NCI-H2107 treated with DMSO at 0.1 percent for 48 hours (cell line): ENCODE results near the gene LLGL2.
"Not testable (repeated sequence)": the region's sequence is repeated elsewhere in the genome, so short reads cannot be mapped to it uniquely, and the experiment has no call there.

Experiments used
- DNase-seq: peaks from one replicate; lab custom pipeline; 2025; ENCODE audit not compliant: unreplicated experiment; lab: John Stamatoyannopoulos, UW

Gene LLGL2

GRCh38 chr17:75566834-75567233 is 41.3 kb downstream of the LLGL2 start:
- no peak for DNase-seq

GRCh38 chr17:75568412-75569255 is 43.1 kb downstream of the LLGL2 start:
- DNase-seq, result no peak

DNA sequence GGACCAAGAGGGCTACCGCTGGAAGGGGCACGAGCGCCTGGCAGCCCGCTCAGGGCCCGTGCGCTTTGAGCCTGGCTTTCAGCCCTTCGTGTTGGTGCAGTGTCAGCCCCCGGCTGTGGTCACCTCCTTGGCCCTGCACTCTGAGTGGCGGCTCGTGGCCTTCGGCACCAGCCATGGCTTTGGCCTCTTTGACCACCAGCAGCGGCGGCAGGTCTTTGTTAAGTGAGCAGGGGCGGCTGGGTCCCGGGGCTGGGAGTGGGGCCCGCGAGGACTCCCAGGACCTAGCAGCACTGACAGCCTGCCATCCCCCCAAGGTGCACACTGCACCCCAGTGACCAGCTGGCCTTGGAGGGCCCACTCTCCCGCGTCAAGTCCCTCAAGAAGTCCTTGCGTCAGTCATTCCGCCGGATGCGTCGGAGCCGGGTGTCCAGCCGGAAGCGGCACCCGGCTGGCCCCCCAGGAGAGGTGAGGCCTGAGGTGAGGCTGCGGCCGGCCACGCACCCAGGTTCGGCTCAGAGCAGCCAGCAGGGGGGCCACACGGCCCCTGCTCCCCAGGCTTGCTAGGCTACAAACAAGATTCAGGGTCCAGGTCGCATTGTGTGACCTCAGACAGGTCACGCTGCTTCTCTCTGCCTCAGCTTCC is 44.7 kb downstream of the LLGL2 start:
- DNase-seq, result no peak

- DNase-seq, result no peak
These were observed 45.3 kb downstream of the LLGL2 start for GRCh38 chr17:75570772-75571171.

DNA sequence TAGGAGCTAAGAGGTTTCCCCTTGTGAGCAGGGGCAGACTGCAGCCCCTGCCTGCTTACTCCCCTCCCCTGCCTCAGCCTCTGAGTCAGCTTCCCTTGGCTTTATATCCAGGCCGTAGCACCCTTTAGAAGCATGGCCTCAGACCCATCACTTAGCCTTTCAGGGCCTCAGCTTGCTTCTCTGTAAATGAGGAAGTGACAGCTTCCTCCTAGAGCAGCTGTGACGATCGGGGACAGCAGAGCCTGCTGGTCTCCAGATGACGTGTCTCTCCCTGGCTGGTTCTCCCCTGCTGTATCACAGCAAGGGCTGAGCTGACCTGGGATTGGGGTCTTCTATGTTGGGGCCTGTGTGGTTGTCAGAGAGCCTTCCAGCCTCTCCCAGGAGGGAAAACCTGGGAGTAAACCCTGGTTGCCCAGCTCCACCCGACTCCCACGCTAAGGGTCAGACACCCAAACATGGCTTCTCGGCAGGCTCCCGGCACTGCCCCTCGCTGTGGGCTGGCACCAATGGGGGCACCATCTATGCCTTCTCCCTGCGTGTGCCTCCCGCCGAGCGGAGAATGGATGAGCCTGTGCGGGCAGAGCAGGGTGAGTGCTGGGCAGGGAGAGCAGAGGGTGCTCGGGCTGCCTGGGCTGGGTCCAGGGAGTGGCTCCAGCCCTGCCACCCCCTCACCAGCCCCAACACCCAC is 45.8 kb downstream of the LLGL2 start:
- DNase-seq, result no peak

DNA sequence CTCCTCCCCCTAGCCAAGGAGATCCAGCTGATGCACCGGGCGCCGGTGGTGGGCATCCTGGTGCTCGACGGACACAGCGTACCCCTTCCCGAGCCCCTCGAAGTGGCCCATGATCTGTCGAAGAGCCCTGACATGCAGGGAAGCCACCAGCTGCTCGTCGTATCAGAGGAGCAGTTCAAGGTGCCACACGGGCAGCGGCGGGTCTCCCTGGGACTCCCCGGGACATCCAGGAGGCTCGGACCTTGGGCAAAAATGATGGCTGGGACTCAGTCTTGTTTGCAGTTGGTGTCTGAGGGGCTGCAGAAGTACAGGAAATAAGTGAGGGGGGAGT is 46.4 kb downstream of the LLGL2 start:
- DNase-seq, result no peak

DNA sequence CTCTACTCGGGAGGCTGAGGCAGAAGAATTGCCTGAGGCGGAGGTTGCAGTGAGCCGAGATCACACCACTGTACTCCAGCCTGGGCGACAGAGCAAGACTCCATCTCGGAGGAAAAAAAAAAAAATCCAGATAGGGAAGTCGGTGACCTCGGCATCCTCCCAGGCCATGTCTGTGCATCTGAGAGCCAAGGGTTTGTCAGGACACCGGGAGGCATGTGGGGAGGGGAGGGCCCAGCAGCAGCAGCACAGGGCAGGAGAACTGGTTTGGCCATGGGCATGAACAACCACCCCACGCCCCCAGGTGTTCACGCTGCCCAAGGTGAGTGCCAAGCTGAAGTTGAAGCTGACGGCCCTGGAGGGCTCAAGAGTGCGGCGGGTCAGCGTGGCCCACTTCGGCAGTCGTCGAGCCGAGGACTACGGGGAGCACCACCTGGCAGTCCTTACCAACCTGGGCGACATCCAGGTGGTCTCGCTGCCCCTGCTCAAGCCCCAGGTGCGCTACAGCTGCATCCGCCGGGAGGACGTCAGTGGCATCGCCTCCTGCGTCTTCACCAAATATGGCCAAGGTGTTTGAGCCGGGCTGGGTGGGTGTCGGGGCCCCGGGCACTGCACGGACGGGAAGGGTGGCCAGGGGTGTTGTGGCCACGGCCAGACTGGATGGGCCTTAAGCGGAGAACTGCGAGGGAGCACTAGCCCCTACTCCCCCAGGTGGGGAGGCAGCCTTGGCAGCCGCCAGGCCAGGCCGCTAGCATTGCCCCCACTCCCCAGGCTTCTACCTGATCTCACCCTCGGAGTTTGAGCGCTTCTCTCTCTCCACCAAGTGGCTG is 47.4 kb downstream of the LLGL2 start:
- DNase-seq, result no peak

GRCh38 chr17:75573540-75573957 is 48.1 kb downstream of the LLGL2 start:
- DNase-seq, result no peak

- no peak for DNase-seq
These were observed 48.5 kb downstream of the LLGL2 start for GRCh38 chr17:75573994-75574393.

DNA sequence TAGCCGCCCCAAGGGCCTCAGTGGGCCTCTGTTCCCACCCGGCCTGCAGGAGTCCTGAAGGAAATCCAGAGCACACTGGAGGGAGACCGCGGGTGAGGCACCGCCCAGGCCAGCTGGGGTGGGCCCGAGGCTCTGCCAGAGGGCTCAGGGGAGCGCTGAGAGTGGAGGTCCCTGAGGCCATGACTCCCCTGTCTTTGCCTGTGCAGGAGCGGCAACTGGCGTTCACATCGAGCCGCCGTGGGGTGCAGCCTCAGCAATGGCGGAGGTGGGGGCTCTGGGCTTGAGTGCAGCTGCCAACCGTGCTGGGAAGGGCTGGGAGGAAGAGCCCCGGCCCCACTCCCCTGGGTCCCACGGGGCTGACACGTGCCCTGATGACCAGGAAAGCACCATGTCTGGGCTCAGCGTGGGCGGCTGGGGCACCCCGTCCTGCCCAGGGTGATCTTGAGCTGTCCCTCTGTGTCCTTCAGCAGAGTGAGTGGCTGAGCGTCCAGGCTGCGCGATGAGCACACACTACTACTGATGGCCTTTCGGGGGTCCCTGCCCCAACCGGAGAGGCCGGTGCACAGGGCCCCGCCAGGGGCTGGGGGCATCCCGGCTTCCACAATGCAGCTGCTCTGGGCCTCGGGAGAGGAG is 49.0 kb downstream of the LLGL2 start:
- DNase-seq, result no peak

- no peak for DNase-seq
These were observed 49.7 kb downstream of the LLGL2 start for GRCh38 chr17:75575197-75575596.

GRCh38 chr17:75575728-75576127 is 50.2 kb downstream of the LLGL2 start:
- no peak for DNase-seq

DNA sequence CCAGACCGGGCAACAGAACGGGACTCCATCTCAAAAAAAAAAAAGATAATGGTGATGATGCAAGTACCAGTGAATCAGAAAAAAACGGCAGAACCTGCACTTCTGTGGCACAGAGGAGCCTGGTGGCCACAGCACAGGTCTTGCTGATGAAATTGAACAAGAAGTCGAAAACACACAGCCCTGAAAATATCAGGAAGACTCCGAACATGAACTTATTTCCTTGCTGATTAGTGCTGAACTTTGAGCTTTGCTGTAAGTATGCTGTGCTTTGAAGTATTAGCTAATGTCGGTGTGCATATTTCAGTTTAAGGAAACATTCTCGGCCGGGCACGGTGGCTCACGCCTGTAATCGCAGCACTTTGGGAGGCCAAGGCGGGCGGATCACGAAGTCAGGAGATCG is 51.2 kb downstream of the LLGL2 start:
- no peak for DNase-seq

GRCh38 chr17:75581121-75581725 is 55.7 kb downstream of the LLGL2 start:
- not testable (repeated sequence) for DNase-seq

DNA sequence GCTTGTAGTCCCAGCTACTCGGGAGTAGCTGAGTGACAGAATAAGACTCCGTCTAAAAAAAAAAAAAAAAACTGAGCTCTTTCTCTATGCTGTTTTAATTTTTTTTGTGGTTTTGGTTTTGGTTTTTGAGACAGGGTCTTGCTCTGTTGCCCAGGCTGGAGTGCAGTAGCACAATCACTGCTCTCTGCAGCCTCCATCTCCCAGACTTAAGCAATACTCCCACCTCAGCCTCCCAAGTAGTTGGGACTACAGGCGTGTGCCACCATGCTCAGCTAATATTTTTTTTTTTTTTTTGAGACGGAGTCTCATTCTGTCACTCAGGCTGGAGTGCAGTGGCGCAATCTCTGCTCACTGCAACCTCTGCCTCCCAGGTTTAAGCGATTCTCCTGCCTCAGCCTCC is 57.7 kb downstream of the LLGL2 start:
- not testable (repeated sequence) for DNase-seq

GRCh38 chr17:75584849-75585175 is 59.3 kb downstream of the LLGL2 start:
- DNase-seq, result no peak

- DNase-seq, result no peak
These were observed 62.4 kb downstream of the LLGL2 start, which contains the start of gene MYO15B for GRCh38 chr17:75587675-75588595. MYO15B (plus strand) TSS chr17:75587800; CDS start chr17:75588058, 258 bp downstream.

DNA sequence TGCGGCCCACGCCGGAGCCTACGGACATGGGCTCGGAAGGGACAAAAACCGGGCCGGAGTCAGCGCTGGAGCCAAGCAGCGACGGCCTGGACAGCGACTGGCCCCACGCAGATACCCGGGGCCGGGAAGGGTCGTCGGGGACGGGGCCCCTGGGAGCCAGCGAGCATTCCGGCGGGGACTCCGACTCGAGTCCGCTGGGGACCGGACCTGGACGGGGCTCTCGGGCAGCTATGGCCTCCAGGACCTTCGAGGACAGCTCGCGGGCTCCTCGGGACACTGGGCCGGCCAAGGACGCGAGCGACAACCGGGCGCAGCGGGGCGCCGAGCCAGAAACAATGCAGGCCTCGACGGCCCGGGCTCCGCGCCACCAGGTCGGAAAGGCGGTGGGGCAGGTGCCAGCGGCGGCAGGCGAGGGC is 63.1 kb downstream of the LLGL2 start:
- DNase-seq, result no peak
